Neural cell (in vitro differentiated cells): Measurements from ENCODE around the gene RALA. TPM values are rescaled to one million over a fixed set of nuclear protein-coding genes. Genes with fewer than 3 reads are reported as not detected.

Source experiments
- H2AFZ ChIP-seq: fragments of 200-600, 300-800 bp; sonication (generic), shearing (Covaris generic); 2 replicates; pipeline ENCODE4 v1.6.0; 2014; ENCODE audit warnings: low read depth, mild to moderate bottlenecking, antibody characterized with exemption, low read length, moderate library complexity
- H3F3A ChIP-seq: fragments of 200-600 bp; shearing (Covaris generic); 2 replicates; pipeline ENCODE4 v1.6.1; 2016; ENCODE audit warnings: mild to moderate bottlenecking, moderate library complexity, mixed read lengths, antibody characterized with exemption, low read length; ENCODE audit not compliant: insufficient read depth, poor library complexity, severe bottlenecking
- H3K27ac ChIP-seq: fragments of 200-600, 300-800 bp; sonication (generic), shearing (Covaris generic); 2 replicates; pipeline ENCODE4 v1.5.1; 2014; ENCODE audit warnings: mild to moderate bottlenecking, low read length, moderate library complexity
- H3K27me3 ChIP-seq: fragments of 300-800, 200-600 bp; sonication (generic), shearing (Covaris generic); 2 replicates; pipeline ENCODE4 v1.6.0; 2014; ENCODE audit warnings: mild to moderate bottlenecking, low read depth, low read length, moderate library complexity; ENCODE audit not compliant: insufficient read depth
- H3K36me3 ChIP-seq: fragments of 300-800, 200-600 bp; sonication (generic), shearing (Covaris generic); 2 replicates; pipeline ENCODE4 v1.5.1; 2014; ENCODE audit warnings: mild to moderate bottlenecking, antibody characterized with exemption, low read length, moderate library complexity; ENCODE audit not compliant: insufficient read depth
- H3K4me2 ChIP-seq: fragments of 300-800, 200-600 bp; sonication (generic), shearing (Covaris generic); 2 replicates; pipeline ENCODE4 v1.6.0; 2014; ENCODE audit warnings: mild to moderate bottlenecking, low read length
- H3K4me3 ChIP-seq: fragments of 300-800, 200-600 bp; sonication (generic), shearing (Covaris generic); 2 replicates; pipeline ENCODE4 v1.5.1; 2014; ENCODE audit warnings: mild to moderate bottlenecking, low read length, moderate library complexity
- H3K79me2 ChIP-seq: fragments of 200-600 bp; shearing (Covaris generic); replicated peaks from 2 replicates; pipeline ENCODE4 v1.6.0; 2014; ENCODE audit warnings: mild to moderate bottlenecking, low read length, moderate library complexity; ENCODE audit not compliant: insufficient read depth
- H3K9ac ChIP-seq: fragments of 300-800, 200-600 bp; sonication (generic), shearing (Covaris generic); 2 replicates; pipeline ENCODE4 v1.6.1; 2016; ENCODE audit warnings: mild to moderate bottlenecking, low read length, mixed read lengths
- H3K9me2 ChIP-seq: fragments of 200-600 bp; shearing (Covaris generic); 2 replicates; pipeline ENCODE4 v1.6.1; 2016; ENCODE audit warnings: mild to moderate bottlenecking, low read length, mixed read lengths; ENCODE audit not compliant: insufficient read depth
- H3K9me3 ChIP-seq: fragments of 200-600, 300-800 bp; sonication (generic), shearing (Covaris generic); 2 replicates; pipeline ENCODE4 v1.6.1; 2016; ENCODE audit warnings: mild to moderate bottlenecking, mixed run types, low read length, moderate library complexity, mixed read lengths
- H4K20me1 ChIP-seq: fragments of 200-600 bp; shearing (Covaris generic); 2 replicates; pipeline ENCODE4 v1.6.1; 2016; ENCODE audit warnings: mild to moderate bottlenecking, mixed run types; ENCODE audit not compliant: insufficient read depth
- CTCF ChIP-seq: fragments of 450-650 bp; IDR thresholded peaks from 2 replicates; pipeline ENCODE4 v1.5.1; 2014; ENCODE audit warnings: antibody characterized with exemption, mild to moderate bottlenecking, moderate library complexity; ENCODE audit not compliant: poor library complexity, severe bottlenecking
- EP300 ChIP-seq: fragments of 450-650 bp; conservative IDR thresholded peaks from 2 replicates; pipeline ENCODE4 v1.6.1; 2014; ENCODE audit warnings: antibody characterized with exemption, mild to moderate bottlenecking, moderate library complexity; ENCODE audit not compliant: poor library complexity, severe bottlenecking
- MXI1 ChIP-seq: fragments of 450-650 bp; conservative IDR thresholded peaks from 2 replicates; pipeline ENCODE4 v1.6.1; 2014; ENCODE audit warnings: antibody characterized with exemption, mild to moderate bottlenecking; ENCODE audit not compliant: poor library complexity, severe bottlenecking
- POLR2AphosphoS5 ChIP-seq: IDR thresholded peaks from 2 replicates; pipeline ENCODE4 v1.6.1; 2012
- RAD21 ChIP-seq: fragments of 450-650 bp; conservative IDR thresholded peaks from 2 replicates; pipeline ENCODE4 v1.6.1; 2014; ENCODE audit warnings: antibody characterized with exemption, mild to moderate bottlenecking, moderate library complexity
- REST ChIP-seq: IDR thresholded peaks from 2 replicates; pipeline ENCODE4 v1.6.1; 2012; ENCODE audit warnings: borderline replicate concordance
- SMC3 ChIP-seq: fragments of 450-650 bp; conservative IDR thresholded peaks from 2 replicates; pipeline ENCODE4 v1.6.1; 2014; ENCODE audit warnings: antibody characterized with exemption, mild to moderate bottlenecking, moderate library complexity; ENCODE audit not compliant: poor library complexity
- TAF1 ChIP-seq: IDR thresholded peaks from 2 replicates; pipeline ENCODE4 v1.6.1; 2012; ENCODE audit warnings: low read depth
- polyA plus RNA-seq: library from polyadenylated mRNA; depleted of rRNA; stranded (reverse); fragments of >200 nt; gene quantifications from 2 replicates; pipeline ENCODE4 v1.2.3, GENCODE V29; 2014

Gene RALA
- polyA plus RNA-seq, 1 donor from 2014 or later: 36.2 TPM

- Histone ChIP-seq H3F3A (no peaks in the 10 kb centered on the region), H3K9me2 (no peaks in the 10 kb centered on the region), H4K20me1 (no peaks in the 10 kb centered on the region), H3K9me3 (no peaks in the 10 kb centered on the region), H3K27ac (no peak overlapping the region), H3K27me3 (no peaks in the 10 kb centered on the region), H3K4me2 (no peak overlapping the region), H2AFZ (no peak overlapping the region), H3K79me2 (peaks cover 33% of the 10 kb centered on the region), H3K9ac (no peak overlapping the region), H3K4me3 (no peak overlapping the region), H3K36me3 (no peaks in the 10 kb centered on the region)
- TF ChIP-seq REST (no peak), CTCF (no peak), SMC3 (no peak), RAD21 (no peak), MXI1 (no peak), POLR2AphosphoS5 (no peak), EP300 (no peak), TAF1 (no peak)
These were observed 33.0 kb downstream of the RALA start for GRCh38 chr7:39656415-39656814.

GRCh38 chr7:39659356-39660013, 36.1 kb downstream of the RALA start:
- H4K20me1 ChIP-seq: no peaks in the 10 kb centered on the region
- no peaks in the 10 kb centered on the region for H3K9me2 ChIP-seq
- no peaks in the 10 kb centered on the region for H3F3A ChIP-seq
- H3K79me2 ChIP-seq: peaks cover 23% of the 10 kb centered on the region
- no peak overlapping the region for H3K9ac ChIP-seq
- H2AFZ ChIP-seq: no peak overlapping the region
- peaks cover 3% of the 10 kb centered on the region for H3K9me3 ChIP-seq
- no peak overlapping the region for H3K27ac ChIP-seq
- no peaks in the 10 kb centered on the region for H3K27me3 ChIP-seq
- no peaks in the 10 kb centered on the region for H3K36me3 ChIP-seq
- no peak overlapping the region for H3K4me2 ChIP-seq
- H3K4me3 ChIP-seq: no peak overlapping the region
- TF ChIP-seq CTCF (no peak), REST (no peak)
